Measurements from ENCODE around the gene LENEP. TPM values are rescaled to one million over a fixed set of nuclear protein-coding genes. Genes with fewer than 3 reads are reported as not detected.

The LENEP gene
- total RNA-seq, 1 experiment from 2014 or later: 0.42 TPM

DNA sequence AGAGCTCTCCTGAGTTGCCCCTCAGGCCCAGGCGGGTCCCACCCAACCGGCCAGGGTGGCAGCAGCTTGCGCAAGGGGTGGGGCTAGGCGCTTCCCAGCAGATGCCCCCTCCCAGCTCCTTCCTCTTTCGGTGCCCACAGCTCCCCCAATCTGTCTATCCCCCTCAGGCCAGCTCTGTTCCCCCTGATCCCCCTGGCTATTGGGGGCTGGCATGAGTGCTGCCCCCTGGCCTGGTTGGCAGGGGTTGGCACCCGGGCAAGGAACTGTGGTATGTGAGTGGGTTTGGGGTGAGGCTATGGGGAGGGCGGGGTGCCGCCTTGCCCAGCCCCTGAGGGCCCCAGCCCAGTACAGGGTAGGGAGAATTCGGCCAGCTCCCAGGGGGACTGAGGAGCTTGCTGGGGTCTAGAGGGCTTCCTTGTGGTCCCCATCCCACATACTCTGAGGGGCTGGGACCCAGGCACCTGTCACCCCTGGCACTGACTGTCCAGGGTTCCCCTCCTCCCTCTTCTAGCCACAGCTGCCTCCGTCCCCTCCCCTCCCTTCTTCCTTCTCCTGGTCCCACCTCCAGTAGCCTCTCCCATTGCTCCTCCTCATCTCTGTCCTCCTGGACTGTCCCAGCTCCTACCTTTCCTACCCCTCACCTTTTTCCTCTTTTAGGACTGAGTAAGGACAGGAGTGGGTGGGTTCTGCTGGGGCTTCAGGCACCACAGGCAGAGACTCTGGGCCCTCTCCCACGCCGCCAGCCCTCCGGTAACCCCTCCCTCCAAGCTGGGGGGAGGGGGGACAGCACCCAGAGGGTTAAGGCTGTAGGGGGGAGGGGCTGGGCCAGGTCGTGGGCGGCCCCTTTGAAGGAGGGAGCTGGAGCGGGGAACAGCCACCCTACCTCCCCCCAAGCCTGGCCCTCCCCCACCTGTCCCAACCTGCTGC, 14.9 kb downstream of the LENEP start:
- no TSS peak for BruUV-seq (replicated peaks)
- no peaks in the 10 kb centered on the region for H4K20me1 ChIP-seq (ENCODE audit: insufficient read depth)
- peaks cover 18 to 83% of the 10 kb centered on the region in 2 experiments for H3K4me1 ChIP-seq (ENCODE audit: control insufficient read depth in 1 of 2, insufficient read depth in 2 of 2, low read length in 2 of 2)
- intact Hi-C loops (cut with micrococcal nuclease): no loop called here
- RAD21 ChIA-PET (ENCODE audit: low non-redundant PET in 1 of 2, low total read pairs in 2 of 2, uncharacterized antibody in 2 of 2, unreplicated experiment in 2 of 2): no interaction called here
- POLR2A ChIA-PET: no interaction called here
- H3K36me3 ChIP-seq (ENCODE audit: control insufficient read depth in 1 of 2, insufficient read depth in 2 of 2, low read length in 2 of 2): peaks cover 0 to 7% of the 10 kb centered on the region in 2 experiments; a peak in 2 of 4 replicates
- no peak overlapping the region for H3K4me3 ChIP-seq (replicated peaks in 1 of 2; ENCODE audit: low read depth in 1 of 2, low read length in 2 of 2)
- TF ChIP-seq EZH2 (IDR thresholded peaks at IDR 0.05): no peak
- TF ChIP-seq ZNF274 (IDR thresholded peaks at IDR 0.05; ENCODE audit: low read depth, low read length): no peak
- no peak for TF ChIP-seq SIN3A (IDR thresholded peaks at IDR 0.05; ENCODE audit: low read depth)
- TF ChIP-seq EGR1 (IDR thresholded peaks at IDR 0.05; ENCODE audit: low read depth): no peak
- no peak for TF ChIP-seq MAX (IDR thresholded peaks at IDR 0.05)
- TF ChIP-seq ATF3 (IDR thresholded peaks at IDR 0.05): no peak
- TF ChIP-seq SP1 (IDR thresholded peaks at IDR 0.05; ENCODE audit: low read depth): no peak
- TF ChIP-seq POLR2A (IDR thresholded peaks at IDR 0.05; ENCODE audit: borderline replicate concordance, extremely low read depth, insufficient read depth, insufficient read length): no peak
- no peak for TF ChIP-seq CBX3 (IDR thresholded peaks at IDR 0.05; ENCODE audit: low read depth)
- no peak for TF ChIP-seq ELF1 (IDR thresholded peaks at IDR 0.05; ENCODE audit: borderline replicate concordance, low read depth)
- no peak for TF ChIP-seq ZFX (IDR thresholded peaks at IDR 0.05)
- H3K9me2 ChIP-seq (ENCODE audit: insufficient read depth): no peaks in the 10 kb centered on the region
- no peaks in the 10 kb centered on the region for H3K27me3 ChIP-seq (ENCODE audit: insufficient read depth, low read length)
- DNase-seq (ENCODE audit: low read depth, low spot score): no peak
- peak overlapping the region; percentile 24; the same call in 1 of the 2 replicates for H3K27ac ChIP-seq (ENCODE audit: low read depth, low read length)
- no peak overlapping the region for H3K9ac ChIP-seq (ENCODE audit: low read length)
- H3K4me2 ChIP-seq (ENCODE audit: low read length): no peak overlapping the region
- no peaks in the 10 kb centered on the region for H3K9me3 ChIP-seq (ENCODE audit: control insufficient read depth in 1 of 2, insufficient read depth in 1 of 2, low read depth in 1 of 2, low read length in 2 of 2)
- H2AFZ ChIP-seq (ENCODE audit: low read depth, low read length, poor library complexity, severe bottlenecking): no peak overlapping the region
- CTCF ChIA-PET: interaction anchor here (1.2 to 2.3 kb wide), 2 partner anchors 9 to 36 kb away, joined by 3 to 11 read pairs; no protein-coding TSS in a partner anchor
- no peak for ATAC-seq
- H3K79me2 ChIP-seq (ENCODE audit: insufficient read depth, low read length): peaks cover 94% of the 10 kb centered on the region

All from HCT116 (cell line).